Right cardiac atrium (tissue), 5 donors: ENCODE data around the gene CEACAM4. TPM values are rescaled to one million over a fixed set of nuclear protein-coding genes. Genes with fewer than 3 reads are reported as not detected.
"Not testable (repeated sequence)": the region's sequence is repeated elsewhere in the genome, so short reads cannot be mapped to it uniquely, and the experiment has no call there.

Experiments used
- ATAC-seq, 2 donors: fragments of 200-7000 bp; cut with Tn5 transposase; one replicate each; pipeline versions ENCODE4 v1.8.0 to v1.9.1; 2020; ENCODE audit warnings: moderate library complexity in 2 of 2, mild to moderate bottlenecking in 1 of 2
- DNase-seq, 3 donors: peaks; one replicate each; pipeline ENCODE4 v3.0.0-alpha.2; 2020
- H3K27ac ChIP-seq: one replicate; pipeline ENCODE4 v1.5.1; 2013; ENCODE audit warnings: mild to moderate bottlenecking, low read length, control low read depth, moderate library complexity
- H3K27me3 ChIP-seq: one replicate; pipeline ENCODE4 v1.6.1; 2013; ENCODE audit not compliant: control insufficient read depth, insufficient read depth
- H3K4me1 ChIP-seq: one replicate; pipeline ENCODE4 v1.6.1; 2013; ENCODE audit warnings: low read length; ENCODE audit not compliant: control insufficient read depth, insufficient read depth
- H3K4me3 ChIP-seq: one replicate; pipeline ENCODE4 v1.5.1; 2013; ENCODE audit warnings: low read length, control low read depth
- H3K9me3 ChIP-seq: one replicate; pipeline ENCODE4 v1.6.1; 2013; ENCODE audit warnings: low read length; ENCODE audit not compliant: control insufficient read depth
- WGBS: extraction: QIAGEN DNeasy Blood & Tissue Kit; methylation state at CpG from one replicate; pipeline ENCODE4 v1.1.7; 2013; 5-methylcytosine and 5-hydroxymethylcytosine counted together
- intact Hi-C, 4 donors: fragments of 100-400 bp; cut with DNase I; formaldehyde crosslinking; loops; one replicate each; pipeline versions ENCODE4 v1.11.0 to v1.14.0; 2022 to 2023
- polyA plus RNA-seq: library from polyadenylated mRNA; stranded (reverse); fragments of 200-250 nt; gene quantifications from one replicate; pipeline ENCODE4 v1.2.3, GENCODE V29; 2013
- total RNA-seq, 4 donors: library from RNA; stranded (reverse); fragmentation: NEBNext Ultra II Directional; extraction: Animal tissue kit (Norgen Biotek cat#: 25700); gene quantifications; one replicate each; pipeline ENCODE4 v1.2.1, GENCODE V29; 2021
- donor health status: healthy with polysubstance abuse.
- donor health status: DM: no; HTN: yes; CAD: no.
- donor health status: DM: no; HTN: no; CAD: no.
- donor health status: DM: no; HTN: yes; CAD: no; lungs with severe emphysema.
- donor health status: DM: yes; HTN: yes; CAD: no.

The CEACAM4 gene
- total and polyA plus RNA-seq, 5 donors = 0.16 to 0.62 (median 0.31) TPM

- no peaks in the 10 kb centered on the region for H3K4me1 ChIP-seq
- H3K27ac ChIP-seq = no peak overlapping the region
- WGBS = 71% methylated on average over 6 of the region's 6 CpGs
- DNase-seq = no peak
- H3K27me3 ChIP-seq = no peaks in the 10 kb centered on the region
- intact Hi-C loops = no loop called here
- no peak for ATAC-seq
- H3K4me3 ChIP-seq = no peak overlapping the region
- H3K9me3 ChIP-seq = no peaks in the 10 kb centered on the region
These were observed 42.5 kb downstream of the CEACAM4 start for GRCh38 chr19:41584260-41584810.

- DNase-seq, H3K9me3 ChIP-seq, ATAC-seq, H3K27me3 ChIP-seq, H3K27ac ChIP-seq, H3K4me1 ChIP-seq, intact Hi-C loops, H3K4me3 ChIP-seq: not testable (repeated sequence)
- 94% methylated on average over 1 of the region's 1 CpG for WGBS
These were observed 44.2 kb downstream of the CEACAM4 start for GRCh38 chr19:41582577-41583182.

- H3K4me3 ChIP-seq, H3K27me3 ChIP-seq, H3K4me1 ChIP-seq, intact Hi-C loops, ATAC-seq, DNase-seq, H3K27ac ChIP-seq, H3K9me3 ChIP-seq: not testable (repeated sequence)
- WGBS = 67% methylated on average over 4 of the region's 4 CpGs
These were observed 45.8 kb downstream of the CEACAM4 start for GRCh38 chr19:41581068-41581467.

- Histone ChIP-seq H3K27ac (no peak overlapping the region), H3K4me3 (no peak overlapping the region), H3K9me3 (no peaks in the 10 kb centered on the region), H3K27me3 (no peaks in the 10 kb centered on the region), H3K4me1 (peaks cover 2% of the 10 kb centered on the region)
- ATAC-seq (no peak), DNase-seq (no peak)
- 73% methylated on average over 2 of the region's 2 CpGs for WGBS
- intact Hi-C loops = no loop called here
These were observed 48.0 kb downstream of the CEACAM4 start for GRCh38 chr19:41578886-41579285.

- Histone ChIP-seq H3K4me3 (no peak overlapping the region), H3K27me3 (no peaks in the 10 kb centered on the region), H3K4me1 (peaks cover 2% of the 10 kb centered on the region), H3K9me3 (no peaks in the 10 kb centered on the region), H3K27ac (no peak overlapping the region)
- ATAC-seq (no peak), DNase-seq (no peak)
- intact Hi-C loops = no loop called here
- 67% methylated on average over 2 of the region's 2 CpGs for WGBS
These were observed 49.0 kb downstream of the CEACAM4 start for GRCh38 chr19:41577833-41578232.

GRCh38 chr19:41577144-41577830, 49.6 kb downstream of the CEACAM4 start:
- intact Hi-C loops = no loop called here
- no peaks in the 10 kb centered on the region for H3K27me3 ChIP-seq
- ATAC-seq (no peak), DNase-seq (no peak)
- H3K27ac ChIP-seq = no peak overlapping the region
- no peaks in the 10 kb centered on the region for H3K9me3 ChIP-seq
- no peak overlapping the region for H3K4me3 ChIP-seq
- WGBS = 80% methylated on average over 19 of the region's 19 CpGs
- peaks cover 2% of the 10 kb centered on the region for H3K4me1 ChIP-seq

- 21% methylated on average over 4 of the region's 4 CpGs for WGBS
- peak; percentile 85 to 92 for ATAC-seq
- Histone ChIP-seq H3K9me3 (no peaks in the 10 kb centered on the region), H3K4me3 (no peak within 1 kb of the TSS), H3K27me3 (no peaks in the 10 kb centered on the region), H3K4me1 (peaks cover 2% of the 10 kb centered on the region), H3K27ac (no peak within 1 kb of the TSS)
- DNase-seq = peak; percentile 56 to 83 (median 79)
- intact Hi-C loops = no loop called here
These were observed 50.9 kb downstream of the CEACAM4 start, which contains the start of gene CEACAM21 for GRCh38 chr19:41575998-41576397. CEACAM21 (plus strand) TSS chr19:41576166; CDS start chr19:41576275, 109 bp downstream.

- ATAC-seq (peak; percentile 89 to 94), DNase-seq (peak; percentile 79 to 95 (median 91))
- H3K27me3 ChIP-seq = no peaks in the 10 kb centered on the region
- no peaks in the 10 kb centered on the region for H3K4me1 ChIP-seq
- H3K27ac ChIP-seq = no peak overlapping the region
- no peak overlapping the region for H3K4me3 ChIP-seq
- no peaks in the 10 kb centered on the region for H3K9me3 ChIP-seq
- intact Hi-C loops = loop anchor here in 3 of 4 donors (5.0 kb wide), 1 partner anchor 118 kb away; no protein-coding TSS in a partner anchor
- 1% methylated on average over 7 of the region's 7 CpGs for WGBS
These were observed 56.2 kb downstream of the CEACAM4 start for GRCh38 chr19:41570639-41571112.

- H3K4me3 ChIP-seq = no peak overlapping the region
- no peak overlapping the region for H3K27ac ChIP-seq
- WGBS = 59% methylated on average over 3 of the region's 3 CpGs
- no peaks in the 10 kb centered on the region for H3K4me1 ChIP-seq
- DNase-seq (no peak), ATAC-seq (no peak)
- intact Hi-C loops = loop anchor here in 3 of 4 donors (5.0 kb wide), 1 partner anchor 118 kb away; no protein-coding TSS in a partner anchor
- H3K9me3 ChIP-seq = no peaks in the 10 kb centered on the region
- no peaks in the 10 kb centered on the region for H3K27me3 ChIP-seq
These were observed 56.7 kb downstream of the CEACAM4 start for GRCh38 chr19:41570179-41570578.

- WGBS = 47% methylated on average over 11 of the region's 11 CpGs
- Histone ChIP-seq H3K4me3 (no peak overlapping the region), H3K9me3 (no peaks in the 10 kb centered on the region), H3K27me3 (no peaks in the 10 kb centered on the region), H3K4me1 (no peaks in the 10 kb centered on the region), H3K27ac (no peak overlapping the region)
- intact Hi-C loops = loop anchor here in 3 of 4 donors (5.0 kb wide), 1 partner anchor 117 kb away; no protein-coding TSS in a partner anchor
- ATAC-seq (no peak), DNase-seq (no peak)
These were observed 57.3 kb downstream of the CEACAM4 start for GRCh38 chr19:41569481-41570150.
